K562 (cell line): Measurements from ENCODE around the gene RGN. TPM values are rescaled to one million over a fixed set of nuclear protein-coding genes. Genes with fewer than 3 reads are reported as not detected.

Experiments used
- ATF1 ChIP-seq, 2 experiments: fragments of 450-650 bp in 1 of 2; IDR thresholded peaks; 2 replicates each; pipeline ENCODE4 v1.6.1; 2016; ENCODE audit warnings: missing compliant biosample characterization in 1 of 2, missing genetic modification characterization in 1 of 2
- HES1 ChIP-seq: fragments of 450-650 bp; IDR thresholded peaks from 2 replicates; pipeline ENCODE4 v1.6.1; 2016; ENCODE audit warnings: low read depth, mild to moderate bottlenecking, moderate library complexity
- JUND ChIP-seq, 2 experiments: IDR thresholded peaks; 2 replicates in 1 of 2; 3 replicates in 1 of 2; pipeline ENCODE4 v1.6.1; 2011; ENCODE audit warnings: borderline replicate concordance in 2 of 2, low read depth in 2 of 2, low read length in 2 of 2, improper control_type of control experiment in 1 of 2, missing biosample characterization in 1 of 2, missing genetic modification characterization in 1 of 2, missing genetic modification reagents in 1 of 2
- MAX ChIP-seq: sonication (generic); formaldehyde crosslinking; IDR thresholded peaks from 2 replicates; pipeline ENCODE4 v1.9.0; 2022; ENCODE audit warnings: mild to moderate bottlenecking, missing genetic modification reagents
- MTA3 ChIP-seq: fragments of 450-650 bp; formaldehyde crosslinking; IDR thresholded peaks from 2 replicates; pipeline ENCODE4 v1.6.1; 2017; ENCODE audit warnings: mild to moderate bottlenecking, borderline replicate concordance
- NCOA1 ChIP-seq: fragments of 450-650 bp; IDR thresholded peaks from 2 replicates; pipeline ENCODE4 v1.6.1; 2016; ENCODE audit warnings: low read depth
- NCOR1 ChIP-seq: fragments of 450-650 bp; IDR thresholded peaks from 2 replicates; pipeline ENCODE4 v1.6.1; 2016; ENCODE audit warnings: mild to moderate bottlenecking, moderate library complexity
- NEUROD1 ChIP-seq: fragments of 150-350 bp; IDR thresholded peaks from 2 replicates; pipeline ENCODE4 v1.6.1; 2014; ENCODE audit warnings: borderline replicate concordance, low read length, low read depth; ENCODE audit not compliant: partially characterized antibody
- PKNOX1 ChIP-seq: fragments of 450-650 bp; IDR thresholded peaks from 2 replicates; pipeline ENCODE4 v1.6.1; 2016
- ZEB2 ChIP-seq: fragments of 450-650 bp; IDR thresholded peaks from 2 replicates; pipeline ENCODE4 v1.6.1; 2016
- ZNF589 ChIP-seq: fragments of 200-800 bp; sonication (Bioruptor generic); IDR thresholded peaks from 2 replicates; pipeline ENCODE4 v1.6.1; 2016; ENCODE audit warnings: low read depth, missing genetic modification characterization, missing compliant biosample characterization
- ZNF639 ChIP-seq, 2 experiments: fragments of 200-800 bp in 1 of 2; sonication (Bioruptor generic) in 1 of 2; sonication (generic) in 1 of 2; formaldehyde crosslinking in 1 of 2; IDR thresholded peaks in 1 of 2; conservative IDR thresholded peaks in 1 of 2; 2 replicates each; pipeline versions ENCODE4 v1.5.0 to v1.6.1; 2016 to 2020; ENCODE audit warnings: missing compliant biosample characterization in 1 of 2, missing genetic modification characterization in 1 of 2, missing genetic modification reagents in 1 of 2
- polyA plus RNA-seq, 8 experiments: library from polyadenylated mRNA; depleted of rRNA in 4 of 8; stranded (reverse) in 5 of 8; unstranded in 3 of 8; fragments of >200 nt; fragmentation: Nextera tagmentation in 2 of 8; fragmentation: Illumina TruSeq in 1 of 8; extraction: Ambion mirVana in 2 of 8; extraction: Trizol in 1 of 8; gene quantifications; 2 replicates each; pipeline versions ENCODE4 v1.2.1 to v1.2.3, GENCODE V29; 2011 to 2014; ENCODE audit warnings: inconsistent platforms in 1 of 8, missing spikeins in 1 of 8
- total RNA-seq, 7 experiments: library from RNA; depleted of rRNA in 6 of 7; stranded (reverse); fragments of >200 nt in 6 of 7; fragmentation: Illumina TruSeq in 2 of 7; extraction: Trizol in 2 of 7; gene quantifications; 2 replicates each; pipeline versions ENCODE4 v1.2.1 to v1.2.3, GENCODE V29; 2011 to 2021; ENCODE audit warnings: low replicate concordance in 1 of 7

The RGN gene
- total and polyA plus RNA-seq, 9 of the 15 experiments (the other 6 are each of a cell fraction or from before 2014, with no cell fraction given) = not detected

- TF ChIP-seq NCOA1 (0 out of 2 replicates have a peak, but pooled peaks have one; percentile 43), ZNF639 (CRISPR knock-in tag; conservative IDR thresholded peaks at IDR 0.05 in 1 of 2, IDR thresholded peaks at IDR 0.05 in 1 of 2) (peak in 1 of 2 experiments; percentile 29; a peak in 1 of 4 replicates), JUND (IDR thresholded peaks at IDR 0.05; ENCODE audit: borderline replicate concordance, low read depth, low read length) (peak; percentile 62; the same call in 1 of the 2 replicates), JUND (tag; IDR thresholded peaks at IDR 0.05; ENCODE audit: borderline replicate concordance, low read depth, low read length) (0 out of 3 replicates have a peak, but pooled peaks have one; percentile 40), NEUROD1 (peak; percentile 49), ZNF589 (CRISPR knock-in tag) (no peak), ZEB2 (peak; percentile 70; the same call in 1 of the 2 replicates), ATF1 (CRISPR knock-in tag; IDR thresholded peaks at IDR 0.05) (no peak), ATF1 (tag; IDR thresholded peaks at IDR 0.05) (peak; percentile 64), NCOR1 (peak; percentile 92), PKNOX1 (peak; percentile 87), HES1 (peak; percentile 82), MTA3 (0 out of 2 replicates have a peak, but pooled peaks have one; percentile 33), MAX (peak; percentile 45; the same call in 1 of the 2 replicates)
These were observed 30.3 kb upstream of the RGN start (continued) for GRCh38 chrX:47047989-47048388.
